T47D (cell line): ENCODE results near the gene HSPG2.
"Not testable (repeated sequence)": the region's sequence is repeated elsewhere in the genome, so short reads cannot be mapped to it uniquely, and the experiment has no call there.

Source experiments
- DNase-seq, 2 experiments: peaks; one replicate each; pipeline versions ENCODE4 v3.0.0 to v3.0.0-alpha.2; 2011 to 2012; ENCODE audit warnings: low read depth in 1 of 2, low spot score in 1 of 2
- JUND ChIP-seq: IDR thresholded peaks from 2 replicates; pipeline ENCODE4 v1.6.1; 2012; ENCODE audit warnings: low read depth
- in situ Hi-C: cut with HindIII; loops from 2 replicates; pipeline ENCODE4 v1.10.0; 2016; ENCODE audit warnings: low sequenced_read_pairs, low pct_unique_long_range_greater_than_20kb

Gene HSPG2

DNA sequence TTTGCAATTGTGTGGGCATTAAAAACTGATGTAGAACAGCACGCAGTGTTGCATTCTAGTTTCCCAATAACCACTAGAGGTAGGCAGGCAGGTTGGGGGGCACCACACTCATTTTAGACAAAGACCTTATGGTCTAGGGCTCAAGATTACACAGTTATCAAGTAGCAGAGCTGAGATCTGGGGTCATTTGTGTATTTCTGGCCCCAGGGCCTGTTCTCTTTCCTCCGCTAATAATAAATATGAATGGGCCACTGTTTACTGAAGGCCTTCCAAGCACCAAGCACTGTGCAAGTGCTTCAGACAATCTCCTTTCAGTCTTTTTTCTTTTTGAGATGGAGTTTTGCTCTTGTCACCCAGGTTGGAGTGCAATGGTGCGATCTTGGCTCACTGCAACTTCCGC, 101.1 kb downstream of the HSPG2 start:
- no peak for TF ChIP-seq JUND
- in situ Hi-C loops: no loop called here
- no peak for DNase-seq

DNA sequence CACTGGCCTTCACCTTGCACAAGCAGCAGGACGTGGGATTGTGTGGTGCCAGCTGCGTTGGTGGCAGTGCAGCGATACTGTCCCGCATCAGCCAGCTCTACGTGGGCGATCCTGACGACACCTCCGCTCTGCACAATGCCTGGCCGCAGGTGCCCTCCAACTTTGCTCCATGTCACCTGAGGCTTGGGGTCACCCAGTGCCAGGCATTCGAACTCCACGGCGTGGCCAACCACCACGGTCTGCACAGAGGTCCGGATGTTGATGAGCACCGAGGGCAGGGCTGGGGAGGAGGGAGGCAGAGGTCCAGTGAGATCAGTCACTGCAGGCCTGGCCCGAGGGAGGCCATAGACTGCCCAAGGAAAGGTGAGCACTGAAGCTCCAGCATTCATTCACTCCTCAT, 102.4 kb downstream of the HSPG2 start:
- TF ChIP-seq JUND: no peak
- in situ Hi-C loops: no loop called here
- no peak for DNase-seq

DNA sequence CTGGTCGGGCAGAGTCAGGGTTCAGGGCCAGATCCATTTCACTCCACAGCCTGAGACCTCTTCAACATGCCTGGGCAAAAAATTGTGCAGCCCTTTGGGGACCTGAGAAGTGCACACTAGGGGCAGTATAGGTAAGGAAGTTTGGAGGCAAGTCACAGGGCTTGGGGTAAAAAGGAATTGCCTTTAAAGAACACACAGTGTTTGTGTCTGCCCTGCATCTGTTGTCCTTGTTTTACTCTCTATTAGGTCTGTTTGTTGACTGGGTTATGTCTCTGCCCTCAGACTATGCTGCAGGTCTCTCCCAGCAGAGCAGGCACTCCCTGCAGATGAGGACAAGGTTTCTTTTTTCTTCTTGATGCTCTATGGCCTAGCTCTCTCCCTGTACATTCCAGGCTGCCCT, 103.0 kb downstream of the HSPG2 start:
- in situ Hi-C loops: no loop called here
- no peak for TF ChIP-seq JUND
- no peak for DNase-seq

DNA sequence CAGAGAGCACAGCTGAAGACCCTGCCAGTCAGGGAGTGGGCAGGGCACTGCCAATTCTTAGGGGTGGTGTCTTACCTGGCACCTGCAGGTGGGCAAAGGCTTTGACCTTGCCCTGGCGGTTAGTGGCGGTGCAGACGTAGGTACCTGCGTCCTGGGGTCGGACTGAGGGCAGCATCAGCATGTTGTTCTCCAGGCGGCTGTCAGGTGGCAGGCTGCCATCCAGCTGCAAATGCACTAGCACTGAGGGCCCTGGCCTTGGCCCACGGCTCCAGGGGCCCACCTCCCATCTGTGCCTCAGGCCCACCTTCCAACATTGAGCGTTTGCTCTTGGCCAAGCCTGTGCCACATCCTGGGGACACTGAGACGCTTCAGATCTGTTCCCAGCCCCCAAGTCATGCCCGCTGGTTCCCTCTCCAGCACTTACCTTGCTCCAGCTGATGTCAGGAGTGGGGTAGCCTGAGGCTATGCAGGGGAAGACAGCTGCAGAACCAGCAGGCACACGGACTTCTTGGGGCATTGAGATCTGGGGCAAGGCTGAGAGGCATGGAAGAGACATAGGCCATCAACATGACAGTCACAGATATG, 103.6 kb downstream of the HSPG2 start:
- TF ChIP-seq JUND: no peak
- DNase-seq: no peak
- in situ Hi-C loops: no loop called here

DNA sequence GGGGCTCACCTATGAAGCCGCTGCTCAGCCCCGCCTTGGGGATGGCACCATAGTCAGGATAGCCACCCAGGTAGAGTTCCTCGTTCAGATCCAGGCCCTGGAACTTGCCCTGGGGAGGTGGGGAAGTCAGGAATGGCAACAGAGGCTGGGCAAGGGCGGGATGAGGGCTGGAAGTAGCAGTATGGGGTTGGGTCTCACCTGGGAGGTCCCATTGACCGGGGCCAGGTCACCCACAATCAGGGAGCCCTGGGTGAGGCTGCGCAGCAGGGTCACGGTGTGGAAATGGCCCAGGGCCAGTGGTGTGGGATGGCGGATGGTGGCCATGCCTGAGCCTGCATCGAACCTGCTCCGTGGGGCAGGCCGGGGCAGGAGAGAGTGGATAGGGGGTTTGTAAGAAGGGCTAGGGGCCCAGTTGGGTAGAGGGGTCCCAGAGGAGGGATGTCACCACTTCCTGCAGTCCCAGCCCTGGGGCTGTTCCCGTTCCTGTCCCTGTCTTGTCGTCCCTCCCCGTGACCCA, 105.6 kb downstream of the HSPG2 start:
- no peak for TF ChIP-seq JUND
- DNase-seq: no peak
- in situ Hi-C loops: no loop called here

DNA sequence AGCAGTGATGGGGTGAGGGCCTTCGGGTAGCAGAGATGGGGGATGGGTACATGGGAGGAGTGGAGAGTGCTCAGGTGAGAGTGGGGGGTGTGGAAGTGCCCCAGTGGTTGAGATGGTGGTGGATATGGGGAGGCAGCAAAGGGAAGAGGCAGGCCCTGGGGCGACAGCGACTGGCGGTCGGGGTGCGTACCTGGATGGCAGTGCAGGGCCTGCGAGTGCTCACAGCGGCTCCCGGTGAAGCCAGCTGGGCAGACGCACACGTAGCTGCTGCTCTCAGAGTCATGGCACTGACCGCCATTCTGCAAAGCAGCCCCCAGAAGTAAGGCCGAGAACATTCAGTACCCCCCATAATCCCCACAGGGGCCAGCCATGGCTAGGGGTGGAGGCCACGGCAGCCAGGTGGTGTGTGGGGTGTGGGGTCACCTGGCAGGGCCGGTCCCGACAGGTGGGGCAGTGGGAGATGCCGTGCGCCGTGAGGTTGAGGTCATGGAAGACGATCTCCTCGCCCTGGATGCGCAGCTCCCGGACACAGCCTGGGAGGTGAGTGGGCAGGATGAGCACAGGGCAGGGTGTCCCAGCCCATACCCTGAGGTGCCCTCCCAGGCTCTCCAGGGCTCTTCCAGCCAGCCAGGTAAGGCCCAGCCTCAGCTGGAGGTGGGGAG, 106.2 kb downstream of the HSPG2 start:
- in situ Hi-C loops: no loop called here
- TF ChIP-seq JUND: no peak
- no peak for DNase-seq

DNA sequence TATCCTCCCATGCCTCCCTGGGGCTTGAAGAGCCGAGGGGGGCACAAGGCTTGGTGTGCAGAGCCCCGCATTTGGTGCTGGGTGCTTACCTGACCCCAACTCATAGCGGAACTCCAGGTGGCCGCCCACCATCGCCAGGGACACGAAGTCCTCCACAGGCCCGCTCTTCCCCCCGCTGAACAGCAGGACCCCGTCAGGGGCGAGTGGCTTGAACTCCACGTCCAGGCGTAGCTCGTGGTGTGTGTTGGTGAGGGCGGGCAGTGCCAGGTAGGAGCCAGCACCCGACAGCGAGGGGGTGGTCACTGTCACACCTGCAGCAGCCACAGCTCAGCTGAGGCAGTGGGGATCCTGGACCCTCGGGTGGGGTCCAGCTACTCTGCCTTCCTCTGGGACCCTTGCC, 107.8 kb downstream of the HSPG2 start:
- DNase-seq: no peak
- in situ Hi-C loops: no loop called here
- TF ChIP-seq JUND: no peak

DNA sequence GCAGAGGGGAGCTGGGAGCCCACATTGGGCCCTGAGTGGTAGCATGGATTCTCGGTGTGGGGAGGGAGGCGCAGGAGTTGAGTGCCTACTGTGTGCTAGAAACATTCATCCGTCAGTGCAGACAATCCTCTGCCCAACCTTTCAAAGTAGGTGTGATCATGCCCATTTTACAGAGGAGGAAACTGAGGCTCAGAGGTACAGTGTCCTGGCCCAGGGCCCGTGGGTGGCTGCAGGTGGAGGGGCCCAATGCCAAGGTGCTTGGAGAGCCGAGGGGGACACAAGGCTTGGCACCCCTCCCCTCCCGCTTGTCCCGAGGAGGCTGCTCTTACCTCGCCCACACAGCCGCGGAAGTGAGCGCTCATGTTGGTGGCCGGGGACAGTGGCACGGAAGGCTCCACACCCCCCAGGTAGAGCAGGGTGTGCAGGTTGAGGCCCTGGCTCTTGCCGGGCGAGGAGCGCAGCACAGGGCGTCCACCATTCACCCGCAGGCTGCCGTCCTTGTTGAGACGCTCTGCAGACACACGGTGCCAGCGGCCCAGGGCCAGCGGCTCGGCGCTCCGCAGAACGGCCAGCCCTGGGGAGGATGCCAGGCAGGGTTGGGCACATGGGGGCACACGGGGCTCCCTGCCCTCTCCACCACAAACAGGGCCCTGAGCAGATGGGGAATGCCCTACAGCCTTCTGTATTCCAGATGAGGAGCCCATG, 108.5 kb downstream of the HSPG2 start:
- DNase-seq: no peak
- in situ Hi-C loops: no loop called here
- no peak for TF ChIP-seq JUND

DNA sequence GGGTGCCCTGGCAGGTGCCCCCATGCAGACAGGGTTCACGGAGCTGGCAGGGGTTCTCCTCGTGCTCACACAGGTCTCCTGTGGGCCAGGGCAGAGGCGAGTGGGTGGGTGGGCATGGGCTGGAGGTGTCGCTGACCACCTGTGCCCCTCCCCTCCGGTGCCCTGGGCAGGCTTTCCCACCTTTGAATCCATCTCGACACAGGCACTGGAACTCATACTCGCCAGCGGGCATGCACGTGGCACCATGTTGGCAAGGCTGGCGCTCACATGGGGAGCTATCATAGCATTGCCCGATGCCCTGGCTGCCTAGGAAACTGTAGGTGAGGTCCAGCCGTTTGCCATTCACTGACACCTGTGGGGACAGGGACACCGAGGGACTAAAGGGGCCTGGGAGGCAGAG, 109.0 kb downstream of the HSPG2 start:
- no peak for TF ChIP-seq JUND
- in situ Hi-C loops: no loop called here
- no peak for DNase-seq

DNA sequence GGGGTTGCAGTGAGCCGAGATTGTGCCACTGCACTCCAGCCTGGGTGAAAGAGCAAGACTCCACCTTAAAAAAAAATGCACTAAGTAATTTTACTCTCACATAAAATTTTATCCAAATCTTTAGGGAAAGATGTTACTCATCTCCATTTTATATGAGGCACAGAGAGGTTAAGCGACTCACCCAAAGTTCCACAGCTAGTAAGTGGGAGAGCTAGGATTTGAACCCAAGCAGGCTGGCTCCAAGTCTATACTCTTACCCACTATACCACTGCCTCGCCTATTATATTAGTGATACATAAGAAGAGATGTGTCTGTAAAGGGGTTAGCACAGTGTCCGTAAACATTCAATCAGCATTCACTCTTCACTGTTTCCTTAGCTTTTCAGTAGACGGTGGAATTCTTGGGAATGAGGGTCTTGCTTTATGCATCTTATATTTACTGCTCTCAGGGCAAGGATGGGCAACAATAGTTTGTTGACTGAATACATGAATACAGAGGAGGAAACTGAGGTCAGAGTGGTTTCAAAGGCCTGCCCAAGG, 109.9 kb downstream of the HSPG2 start:
- TF ChIP-seq JUND: no peak
- in situ Hi-C loops: no loop called here
- no peak for DNase-seq

DNA sequence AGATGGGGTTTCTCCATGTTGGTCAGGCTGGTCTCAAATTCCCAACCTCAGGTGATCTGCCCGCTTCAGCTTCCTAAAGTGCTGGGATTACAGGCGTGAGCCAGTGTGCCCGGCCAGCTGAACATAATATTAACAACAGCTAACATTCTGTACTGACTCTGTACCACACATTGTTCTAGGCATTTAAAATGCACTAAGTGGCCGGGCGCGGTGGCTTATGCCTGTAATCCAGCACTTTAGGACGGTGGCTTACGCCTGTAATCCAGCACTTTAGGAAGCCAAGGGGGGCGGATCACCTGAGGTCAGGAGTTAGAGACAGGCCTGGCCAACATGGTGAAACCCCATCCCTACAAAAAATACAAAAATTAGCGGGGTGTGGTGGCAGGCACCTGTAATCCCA, 110.4 kb downstream of the HSPG2 start:
- DNase-seq, in situ Hi-C loops: not testable (repeated sequence)

DNA sequence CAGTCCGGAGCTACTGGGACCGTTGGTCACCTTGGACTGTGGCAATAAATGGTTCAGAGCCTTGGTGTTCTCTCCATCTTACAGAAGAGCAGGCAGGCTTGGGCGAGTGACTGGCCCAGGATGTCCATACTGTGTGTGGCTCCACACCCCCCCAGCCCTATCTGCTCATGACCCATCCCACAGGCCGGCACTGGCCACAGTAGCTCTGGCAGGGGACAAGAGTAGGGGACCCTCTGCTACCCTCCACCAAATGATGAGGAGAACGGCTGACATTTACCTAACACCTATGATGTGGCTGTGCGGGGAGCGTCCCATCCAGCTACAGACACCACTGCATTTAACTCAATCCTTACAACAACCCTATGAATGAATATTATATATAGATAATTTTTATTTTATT, 111.7 kb downstream of the HSPG2 start:
- in situ Hi-C loops: no loop called here
- no peak for TF ChIP-seq JUND
- no peak for DNase-seq

DNA sequence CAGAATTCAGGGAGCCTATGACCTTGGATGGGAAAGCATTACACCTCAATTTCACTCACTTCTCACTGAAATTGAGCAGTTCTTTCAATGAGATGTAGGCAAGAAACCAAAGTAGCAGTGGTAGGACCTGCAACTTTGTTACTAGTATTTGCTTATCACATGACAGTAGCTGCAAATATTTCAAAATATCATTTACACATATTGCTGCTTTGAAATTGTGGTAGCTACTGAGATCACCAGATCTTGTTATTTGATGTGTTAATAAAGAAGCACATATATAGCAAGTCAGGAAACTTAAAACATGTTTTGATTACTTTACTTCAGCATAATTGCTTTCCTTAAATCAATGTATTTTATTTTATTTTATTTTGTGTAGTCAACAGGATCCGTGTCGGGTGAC, 112.2 kb downstream of the HSPG2 start:
- DNase-seq: no peak
- in situ Hi-C loops: no loop called here
- TF ChIP-seq JUND: no peak
